Psoas muscle (tissue), 8 donors: Measurements from ENCODE around the gene LUC7L2. TPM values are rescaled to one million over a fixed set of nuclear protein-coding genes. Genes with fewer than 3 reads are reported as not detected.
"Not testable (repeated sequence)": the region's sequence is repeated elsewhere in the genome, so short reads cannot be mapped to it uniquely, and the experiment has no call there.

Experiments used
- ATAC-seq, 4 donors: fragments of 200-7000 bp; cut with Tn5 transposase; one replicate each; pipeline ENCODE4 v1.9.1; 2020; ENCODE audit warnings: moderate library complexity in 3 of 4, mild to moderate bottlenecking in 2 of 4
- DNase-seq, 2 donors: peaks; one replicate each; pipeline ENCODE4 v3.0.0-alpha.2; 2020
- H3K27ac ChIP-seq: fragments of 200-600 bp; one replicate; pipeline ENCODE4 v1.8.0; 2022
- H3K27me3 ChIP-seq, 3 donors: fragments of 200-600 bp in 1 of 3; one replicate each; pipeline versions ENCODE4 v1.6.1 to v1.8.0; 2013 to 2022; ENCODE audit warnings: low read length in 2 of 3, mild to moderate bottlenecking in 2 of 3, moderate library complexity in 1 of 3; ENCODE audit not compliant: insufficient read depth in 3 of 3
- H3K36me3 ChIP-seq, 2 donors: fragments of 200-600 bp in 1 of 2; one replicate each; pipeline versions ENCODE4 v1.6.1 to v1.8.0; 2013 to 2022; ENCODE audit warnings: low read depth in 1 of 2, mild to moderate bottlenecking in 1 of 2, moderate library complexity in 1 of 2; ENCODE audit not compliant: insufficient read depth in 1 of 2
- H3K4me1 ChIP-seq: fragments of 200-600 bp; one replicate; pipeline ENCODE4 v1.8.0; 2022
- H3K4me3 ChIP-seq: fragments of 200-600 bp; one replicate; pipeline ENCODE4 v1.8.0; 2022; ENCODE audit warnings: mild to moderate bottlenecking
- H3K9me3 ChIP-seq: fragments of 200-600 bp; one replicate; pipeline ENCODE4 v1.8.0; 2022
- WGBS, 3 donors: extraction: QIAGEN DNeasy Blood & Tissue Kit; methylation state at CpG; one replicate each; pipeline versions ENCODE4 v1.1.6 to v1.1.7; 2013; 5-methylcytosine and 5-hydroxymethylcytosine counted together
- intact Hi-C, 2 donors: fragments of 100-400 bp; cut with DNase I; formaldehyde crosslinking; loops; one replicate each; pipeline versions ENCODE4 v1.11.0 to v1.14.2; 2022
- polyA plus RNA-seq, 3 donors: library from polyadenylated mRNA; stranded (reverse); fragments of 200-250 nt; gene quantifications; one replicate each; pipeline ENCODE4 v1.2.3, GENCODE V29; 2013
- total RNA-seq, 4 donors: library from RNA; stranded (reverse); fragmentation: NEBNext Ultra II Directional in 2 of 4; extraction: Animal tissue kit (Norgen Biotek cat#: 25700) in 2 of 4; gene quantifications; one replicate each; pipeline versions ENCODE4 v1.2.1 to v1.2.4, GENCODE V29; 2021 to 2023
- TF ChIP-seq, protein P1 (sequence below): fragments of 200-600 bp; IDR thresholded peaks from one replicate; pipeline ENCODE4 v1.8.0; 2022; ENCODE audit warnings: antibody characterized with exemption
- donor health status: healthy with polysubstance abuse.
- donor health status: DM: no; HTN: no; CAD: no; lungs with moderate emphysema.
- donor health status: Bipolar disorder and iron deficiency.
- donor health status: healthy.
- donor health status: DM: yes; HTN: yes; CAD: no.
- donor health status: DM: no; HTN: no; CAD: no.
- donor health status: DM: no; HTN: no; CAD: no.
- donor health status: DM: yes; HTN: yes; CAD: no.

LUC7L2 gene
- total and polyA plus RNA-seq, 7 donors, result 41.6 to 82.3 (median 47.8) TPM

DNA sequence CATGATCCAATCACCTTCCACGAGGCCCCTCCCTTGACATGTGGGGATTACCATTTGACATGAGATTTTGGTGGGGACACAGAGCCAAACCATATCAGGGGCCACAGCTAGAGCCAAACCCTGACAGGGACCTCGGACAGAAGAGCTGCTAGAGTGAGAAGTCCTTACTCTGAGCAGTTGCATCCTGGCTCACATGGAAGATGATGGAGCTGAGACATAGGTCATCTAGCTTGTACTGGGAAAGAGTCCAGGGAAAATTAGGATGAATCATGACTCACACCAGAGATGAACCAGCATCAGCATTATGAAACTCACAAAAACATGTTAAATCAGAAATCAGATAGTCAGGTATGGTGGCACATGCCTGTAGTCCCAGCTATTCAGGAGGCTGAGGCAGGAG lies 31.3 kb upstream of the LUC7L2 start:
- ATAC-seq, result no peak
- intact Hi-C loops, result no loop called here

DNA sequence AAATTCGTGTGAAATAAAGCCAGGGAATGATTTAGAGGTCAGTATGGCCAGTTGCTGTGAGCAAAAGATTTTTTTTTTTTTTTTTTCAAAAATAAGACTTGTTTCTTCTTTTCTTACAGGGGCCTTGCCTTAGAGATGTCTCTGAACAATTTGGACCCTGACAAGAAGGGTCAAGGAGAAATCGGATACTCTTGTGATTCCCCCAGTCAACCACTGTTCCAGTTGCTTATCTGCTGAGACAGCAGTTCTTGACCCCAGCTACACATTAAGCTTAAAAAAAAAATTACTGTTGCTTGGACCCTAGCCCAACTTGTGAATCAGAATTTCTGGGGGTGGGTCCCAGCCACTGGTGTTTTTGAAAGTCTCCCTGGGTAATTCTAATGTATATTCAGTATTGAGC lies 30.6 kb upstream of the LUC7L2 start:
- H3K27me3 ChIP-seq, result no peaks in the 10 kb centered on the region
- no peak for DNase-seq
- 32 to 55% (median 36%) methylated on average over 2 of the region's 2 CpGs for WGBS, 3 donors
- no peaks in the 10 kb centered on the region for H3K36me3 ChIP-seq
- no peak overlapping the region for H3K4me3 ChIP-seq
- TF ChIP-seq, protein P1, sequence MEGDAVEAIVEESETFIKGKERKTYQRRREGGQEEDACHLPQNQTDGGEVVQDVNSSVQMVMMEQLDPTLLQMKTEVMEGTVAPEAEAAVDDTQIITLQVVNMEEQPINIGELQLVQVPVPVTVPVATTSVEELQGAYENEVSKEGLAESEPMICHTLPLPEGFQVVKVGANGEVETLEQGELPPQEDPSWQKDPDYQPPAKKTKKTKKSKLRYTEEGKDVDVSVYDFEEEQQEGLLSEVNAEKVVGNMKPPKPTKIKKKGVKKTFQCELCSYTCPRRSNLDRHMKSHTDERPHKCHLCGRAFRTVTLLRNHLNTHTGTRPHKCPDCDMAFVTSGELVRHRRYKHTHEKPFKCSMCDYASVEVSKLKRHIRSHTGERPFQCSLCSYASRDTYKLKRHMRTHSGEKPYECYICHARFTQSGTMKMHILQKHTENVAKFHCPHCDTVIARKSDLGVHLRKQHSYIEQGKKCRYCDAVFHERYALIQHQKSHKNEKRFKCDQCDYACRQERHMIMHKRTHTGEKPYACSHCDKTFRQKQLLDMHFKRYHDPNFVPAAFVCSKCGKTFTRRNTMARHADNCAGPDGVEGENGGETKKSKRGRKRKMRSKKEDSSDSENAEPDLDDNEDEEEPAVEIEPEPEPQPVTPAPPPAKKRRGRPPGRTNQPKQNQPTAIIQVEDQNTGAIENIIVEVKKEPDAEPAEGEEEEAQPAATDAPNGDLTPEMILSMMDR, result no peak
- intact Hi-C loops, result no loop called here
- no peak overlapping the region for H3K27ac ChIP-seq
- H3K4me1 ChIP-seq, result no peaks in the 10 kb centered on the region
- no peaks in the 10 kb centered on the region for H3K9me3 ChIP-seq
- no peak for ATAC-seq

More for the DNA sequence above, 31.3 kb upstream of the LUC7L2 start:
- no peaks in the 10 kb centered on the region for H3K4me1 ChIP-seq
- 52 to 73% (median 65%) methylated on average over 2 of the region's 2 CpGs for WGBS, 3 donors
- TF ChIP-seq, protein P1, result no peak
- no peaks in the 10 kb centered on the region for H3K27me3 ChIP-seq
- H3K27ac ChIP-seq, result no peak overlapping the region
- H3K4me3 ChIP-seq, result no peak overlapping the region
- H3K36me3 ChIP-seq, result no peaks in the 10 kb centered on the region
- no peak for DNase-seq
- no peaks in the 10 kb centered on the region for H3K9me3 ChIP-seq

DNA sequence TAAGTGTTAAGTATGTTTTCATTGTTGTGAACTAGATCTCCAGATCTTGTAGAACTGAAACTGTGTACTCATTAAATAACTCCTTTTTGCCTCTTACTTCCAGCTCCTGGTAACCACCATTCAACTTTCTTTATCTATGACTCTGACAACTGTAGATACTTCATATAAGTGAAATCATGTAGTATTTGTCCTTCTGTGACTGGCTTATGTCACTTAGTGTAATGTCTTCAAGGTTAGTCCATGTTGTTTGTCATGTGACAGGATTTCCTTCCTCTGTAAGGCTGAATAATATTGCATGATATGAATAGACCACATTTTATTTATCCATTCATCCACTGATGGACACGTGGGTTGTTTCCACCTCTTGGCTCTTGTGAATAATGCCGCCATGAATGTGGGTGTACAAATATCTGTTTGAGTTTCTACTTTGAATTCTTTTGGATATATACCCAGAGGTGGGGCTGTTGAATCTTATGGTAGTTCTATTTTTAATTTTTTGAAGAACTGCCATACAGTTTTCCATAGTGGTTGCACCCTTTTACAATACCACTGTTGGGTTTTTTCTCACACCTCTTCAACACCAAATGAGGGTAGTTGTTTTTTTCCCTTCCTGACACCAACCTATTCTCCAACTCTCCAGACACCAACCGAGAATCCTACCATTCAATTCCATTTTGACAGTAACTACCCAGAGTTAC lies 29.2 kb upstream of the LUC7L2 start:
- no peak overlapping the region for H3K4me3 ChIP-seq
- no peaks in the 10 kb centered on the region for H3K4me1 ChIP-seq
- H3K36me3 ChIP-seq, result no peaks in the 10 kb centered on the region
- DNase-seq (no peak), ATAC-seq (no peak)
- intact Hi-C loops, result no loop called here
- TF ChIP-seq, protein P1, result no peak
- H3K27ac ChIP-seq, result no peak overlapping the region
- WGBS, 3 donors, result 83 to 84% (median 83%) methylated on average over 3 of the region's 3 CpGs
- H3K27me3 ChIP-seq, result no peaks in the 10 kb centered on the region
- no peaks in the 10 kb centered on the region for H3K9me3 ChIP-seq

GRCh38 chr7:139332697-139333359 lies 26.9 kb upstream of the LUC7L2 start:
- ATAC-seq, result no peak
- WGBS, 3 donors, result 70 to 73% (median 71%) methylated on average over 5 of the region's 5 CpGs
- TF ChIP-seq, protein P1, result no peak

GRCh38 chr7:139333443-139333842 lies 26.3 kb upstream of the LUC7L2 start:
- 92 to 97% (median 96%) methylated on average over 13 of the region's 13 CpGs for WGBS, 3 donors
- not testable (repeated sequence) for ATAC-seq

More at GRCh38 chr7:139332697-139333359, 26.9 kb upstream of the LUC7L2 start:
- Histone ChIP-seq H3K27me3 (no peaks in the 10 kb centered on the region), H3K9me3 (no peaks in the 10 kb centered on the region), H3K4me1 (no peaks in the 10 kb centered on the region), H3K36me3 (no peaks in the 10 kb centered on the region), H3K4me3 (no peak overlapping the region), H3K27ac (no peak overlapping the region)
- intact Hi-C loops, result no loop called here
- DNase-seq, result no peak

More at GRCh38 chr7:139333443-139333842, 26.3 kb upstream of the LUC7L2 start:
- H3K4me3 ChIP-seq, intact Hi-C loops, DNase-seq, H3K9me3 ChIP-seq, H3K27ac ChIP-seq, H3K36me3 ChIP-seq, H3K4me1 ChIP-seq, H3K27me3 ChIP-seq: not testable (repeated sequence)
